ENCODE measurements around the gene DENND11. TPM values are rescaled to one million over a fixed set of nuclear protein-coding genes. Genes with fewer than 3 reads are reported as not detected.

Gene DENND11
- total RNA-seq, 1 donor, result 7.6 TPM

GRCh38 chr7:141674171-141674671, 27.7 kb downstream of the DENND11 start:
- no peak for TF ChIP-seq CTCF (IDR thresholded peaks at IDR 0.05; ENCODE audit: extremely low read depth, low read depth, low read length)
- peaks cover 21% of the 10 kb centered on the region for H3K4me1 ChIP-seq (ENCODE audit: insufficient read depth, low read length)
- H3K27me3 ChIP-seq (ENCODE audit: insufficient read depth, low read length), result no peaks in the 10 kb centered on the region
- no peaks in the 10 kb centered on the region for H3K36me3 ChIP-seq (ENCODE audit: insufficient read depth, low read length)
- no peak for DNase-seq (ENCODE audit: insufficient read length, low spot score, missing footprints)
- H4K20me1 ChIP-seq (ENCODE audit: insufficient read depth, low read length), result no peaks in the 10 kb centered on the region
- H3K9me3 ChIP-seq (ENCODE audit: low read depth, low read length), result no peaks in the 10 kb centered on the region
- no peak overlapping the region for H3K4me2 ChIP-seq (ENCODE audit: insufficient read depth, low read length)
- no peak overlapping the region for H2AFZ ChIP-seq (ENCODE audit: low read length)
- H3K27ac ChIP-seq (ENCODE audit: low read depth, low read length), result peak overlapping the region; percentile 39
- no peaks in the 10 kb centered on the region for H3K79me2 ChIP-seq (ENCODE audit: insufficient read depth, low read length)
- no peak overlapping the region for H3K4me3 ChIP-seq (ENCODE audit: insufficient read depth, low read length)

GRCh38 chr7:141673346-141673745, 28.6 kb downstream of the DENND11 start:
- Histone ChIP-seq H3K4me2 (ENCODE audit: insufficient read depth, low read length) (no peak overlapping the region), H3K27ac (ENCODE audit: low read depth, low read length) (no peak overlapping the region)
- TF ChIP-seq CTCF (IDR thresholded peaks at IDR 0.05; ENCODE audit: extremely low read depth, low read depth, low read length), result no peak

GRCh38 chr7:141671705-141672496, 30.1 kb downstream of the DENND11 start:
- no peaks in the 10 kb centered on the region for H3K79me2 ChIP-seq (ENCODE audit: insufficient read depth, low read length)
- no peaks in the 10 kb centered on the region for H4K20me1 ChIP-seq (ENCODE audit: insufficient read depth, low read length)
- H3K4me3 ChIP-seq (ENCODE audit: insufficient read depth, low read length), result no peak overlapping the region
- H3K27me3 ChIP-seq (ENCODE audit: insufficient read depth, low read length), result no peaks in the 10 kb centered on the region
- H3K4me1 ChIP-seq (ENCODE audit: insufficient read depth, low read length), result peaks cover 21% of the 10 kb centered on the region
- no peaks in the 10 kb centered on the region for H3K36me3 ChIP-seq (ENCODE audit: insufficient read depth, low read length)
- peak; percentile 55 for DNase-seq (ENCODE audit: insufficient read length, low spot score, missing footprints)
- TF ChIP-seq CTCF (IDR thresholded peaks at IDR 0.05; ENCODE audit: extremely low read depth, low read depth, low read length), result no peak
- no peak overlapping the region for H3K27ac ChIP-seq (ENCODE audit: low read depth, low read length)
- H2AFZ ChIP-seq (ENCODE audit: low read length), result no peak overlapping the region
- H3K4me2 ChIP-seq (ENCODE audit: insufficient read depth, low read length), result no peak overlapping the region
- no peaks in the 10 kb centered on the region for H3K9me3 ChIP-seq (ENCODE audit: low read depth, low read length)

More at GRCh38 chr7:141673346-141673745, 28.6 kb downstream of the DENND11 start:
- DNase-seq (ENCODE audit: insufficient read length, low spot score, missing footprints), result peak; percentile 35
- Histone ChIP-seq H3K4me3 (ENCODE audit: insufficient read depth, low read length) (no peak overlapping the region), H3K79me2 (ENCODE audit: insufficient read depth, low read length) (no peaks in the 10 kb centered on the region), H3K27me3 (ENCODE audit: insufficient read depth, low read length) (no peaks in the 10 kb centered on the region), H3K4me1 (ENCODE audit: insufficient read depth, low read length) (peaks cover 21% of the 10 kb centered on the region), H4K20me1 (ENCODE audit: insufficient read depth, low read length) (no peaks in the 10 kb centered on the region), H3K36me3 (ENCODE audit: insufficient read depth, low read length) (no peaks in the 10 kb centered on the region), H2AFZ (ENCODE audit: low read length) (no peak overlapping the region), H3K9me3 (ENCODE audit: low read depth, low read length) (no peaks in the 10 kb centered on the region)

- H3K9me3 ChIP-seq (ENCODE audit: low read depth, low read length), result no peaks in the 10 kb centered on the region
- DNase-seq (ENCODE audit: insufficient read length, low spot score, missing footprints), result no peak
- H3K4me3 ChIP-seq (ENCODE audit: insufficient read depth, low read length), result no peak overlapping the region
- H3K79me2 ChIP-seq (ENCODE audit: insufficient read depth, low read length), result no peaks in the 10 kb centered on the region
- H3K4me1 ChIP-seq (ENCODE audit: insufficient read depth, low read length), result no peaks in the 10 kb centered on the region
- H3K27me3 ChIP-seq (ENCODE audit: insufficient read depth, low read length), result no peaks in the 10 kb centered on the region
- no peak overlapping the region for H3K4me2 ChIP-seq (ENCODE audit: insufficient read depth, low read length)
- TF ChIP-seq CTCF (IDR thresholded peaks at IDR 0.05; ENCODE audit: extremely low read depth, low read depth, low read length), result no peak
- H2AFZ ChIP-seq (ENCODE audit: low read length), result no peak overlapping the region
- no peak overlapping the region for H3K27ac ChIP-seq (ENCODE audit: low read depth, low read length)
- H4K20me1 ChIP-seq (ENCODE audit: insufficient read depth, low read length), result no peaks in the 10 kb centered on the region
- peaks cover 3% of the 10 kb centered on the region for H3K36me3 ChIP-seq (ENCODE audit: insufficient read depth, low read length)
Observed at GRCh38 chr7:141668853-141669252, 33.1 kb downstream of the DENND11 start.

Measured in osteoblast (primary cell).